ENCODE results near the gene MRPS21.

MRPS21 gene

GRCh38 chr1:150293433-150294253 is at the start of gene MRPS21:
MRPS21 (plus strand) TSS chr1:150293861; CDS start chr1:150294367, 506 bp downstream.
- DNase-seq = peak; percentile 92

DNA sequence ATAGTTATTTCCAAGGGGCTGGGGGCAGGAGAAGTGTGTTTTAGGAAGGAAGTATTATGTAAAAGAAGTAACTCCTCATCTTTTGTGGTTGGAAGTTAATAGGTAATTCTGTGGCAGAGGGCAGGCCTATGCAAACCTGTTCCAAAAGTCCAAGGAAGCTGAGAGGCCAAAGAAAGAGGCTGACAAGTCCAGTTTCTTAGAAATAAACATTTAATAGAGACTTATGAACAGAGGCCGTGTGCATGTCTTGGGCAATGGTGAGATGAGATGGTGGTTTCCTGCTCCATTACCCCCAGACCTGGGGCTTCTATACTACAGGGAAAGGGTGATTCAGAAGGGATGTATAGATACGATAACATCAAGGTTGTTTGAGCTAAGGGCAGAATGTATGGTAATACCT is 43.7 kb upstream of the MRPS21 start:
- DNase-seq = no peak

DNA sequence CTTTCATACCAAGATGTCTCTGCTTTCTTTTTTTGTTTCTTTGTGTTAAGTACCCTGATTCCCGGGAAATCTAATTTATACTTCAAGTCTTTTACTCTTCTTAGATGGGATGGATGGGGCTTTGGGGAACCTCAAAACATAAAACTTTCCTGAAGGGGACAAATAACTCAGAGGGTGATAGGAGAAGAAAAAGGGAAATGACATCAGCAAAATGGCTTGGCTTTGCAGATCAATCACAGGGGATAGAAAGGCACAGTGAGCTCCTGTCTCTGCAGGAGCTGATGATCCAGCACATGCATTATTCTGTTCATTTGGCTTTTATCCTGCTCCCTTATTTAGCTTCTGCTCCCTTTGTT is 37.5 kb upstream of the MRPS21 start:
- no peak for DNase-seq

- DNase-seq = no peak
These were observed 36.9 kb upstream of the MRPS21 start for GRCh38 chr1:150256554-150257341.

DNA sequence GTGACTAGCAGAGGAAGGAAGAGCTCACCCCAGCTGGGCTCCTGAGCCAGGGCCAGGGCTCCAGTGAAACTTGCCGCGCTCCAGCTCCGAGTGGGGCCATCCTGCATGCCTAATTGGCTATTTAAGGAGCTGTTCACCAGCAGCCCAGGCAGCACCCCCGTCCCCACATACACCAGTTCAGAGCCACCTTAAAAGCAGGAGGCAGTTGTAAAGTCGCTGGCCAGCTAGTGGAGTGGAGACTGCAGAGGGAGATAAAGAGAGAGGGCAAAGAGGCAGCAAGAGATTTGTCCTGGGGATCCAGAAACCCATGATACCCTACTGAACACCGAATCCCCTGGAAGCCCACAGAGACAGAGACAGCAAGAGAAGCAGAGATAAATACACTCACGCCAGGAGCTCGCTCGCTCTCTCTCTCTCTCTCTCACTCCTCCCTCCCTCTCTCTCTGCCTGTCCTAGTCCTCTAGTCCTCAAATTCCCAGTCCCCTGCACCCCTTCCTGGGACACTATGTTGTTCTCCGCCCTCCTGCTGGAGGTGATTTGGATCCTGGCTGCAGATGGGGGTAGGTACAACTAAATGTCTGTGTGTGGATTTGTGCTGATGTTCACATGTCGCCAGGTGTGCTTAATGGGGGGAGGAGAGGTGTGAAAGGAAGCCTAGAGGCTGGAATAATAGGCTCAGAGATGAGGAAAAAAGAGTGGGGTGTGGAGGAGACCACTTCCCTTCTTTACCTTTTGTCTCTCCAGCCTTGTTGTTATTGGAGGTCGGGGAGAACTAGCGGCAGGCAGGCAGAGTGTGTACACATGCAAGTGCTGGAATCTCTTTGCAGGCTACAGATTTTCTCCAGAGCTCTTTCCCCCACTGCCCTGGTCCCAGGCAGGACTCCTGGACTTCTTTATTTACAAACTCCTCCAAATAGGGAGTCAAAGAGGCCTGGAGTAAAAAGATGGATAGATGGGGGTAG is 35.8 kb upstream of the MRPS21 start, which contains the start of gene CA14:
CA14 (plus strand) TSS at position 151 of the 962 bp plus-strand sequence; CDS start at position 506, 355 bp downstream.
- DNase-seq = no peak

- DNase-seq = no peak
These were observed 34.4 kb upstream of the MRPS21 start for GRCh38 chr1:150259217-150259616.

DNA sequence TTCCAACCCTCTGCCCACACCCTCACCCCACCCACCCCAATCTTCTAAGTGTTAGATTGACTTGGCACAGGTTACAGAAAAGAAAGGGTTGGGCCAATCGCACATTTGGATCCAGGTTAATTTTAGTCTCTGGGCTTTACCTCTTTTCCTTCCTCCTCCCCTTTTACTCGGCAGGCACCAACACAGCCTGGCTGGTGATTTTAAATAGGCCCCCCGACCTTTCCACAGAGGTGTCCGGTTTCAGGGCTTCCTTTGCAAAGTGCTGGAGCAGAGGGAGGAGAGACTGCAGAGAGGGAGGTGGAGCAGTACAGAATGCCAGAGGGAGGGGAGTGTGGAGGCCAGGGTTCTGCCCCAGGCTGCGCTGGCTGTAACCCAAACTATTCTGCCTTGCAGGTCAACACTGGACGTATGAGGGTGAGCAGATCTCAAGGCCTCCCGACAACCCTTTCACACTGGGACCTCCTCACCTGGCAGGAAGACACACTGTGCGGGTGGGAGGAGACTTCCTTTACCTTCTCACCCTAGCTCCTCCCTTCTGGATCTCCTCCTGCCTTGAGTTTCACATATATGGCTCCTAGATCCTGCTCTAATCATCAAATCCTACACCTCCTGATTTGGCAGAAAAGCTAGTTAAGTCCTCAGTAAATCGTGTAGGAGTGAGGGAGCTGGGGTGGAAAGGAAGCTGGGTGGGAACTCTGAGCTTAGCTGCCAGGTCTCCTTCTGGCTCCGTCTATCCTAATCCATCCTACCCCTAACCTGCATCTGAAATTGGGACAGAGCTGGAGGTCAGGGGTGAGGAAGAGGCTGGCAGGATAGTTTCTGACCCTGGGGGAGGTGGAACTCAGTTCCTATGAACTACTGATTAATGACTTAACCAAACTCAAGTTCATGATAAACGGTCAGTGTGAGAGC is 33.6 kb upstream of the MRPS21 start:
- DNase-seq = no peak

DNA sequence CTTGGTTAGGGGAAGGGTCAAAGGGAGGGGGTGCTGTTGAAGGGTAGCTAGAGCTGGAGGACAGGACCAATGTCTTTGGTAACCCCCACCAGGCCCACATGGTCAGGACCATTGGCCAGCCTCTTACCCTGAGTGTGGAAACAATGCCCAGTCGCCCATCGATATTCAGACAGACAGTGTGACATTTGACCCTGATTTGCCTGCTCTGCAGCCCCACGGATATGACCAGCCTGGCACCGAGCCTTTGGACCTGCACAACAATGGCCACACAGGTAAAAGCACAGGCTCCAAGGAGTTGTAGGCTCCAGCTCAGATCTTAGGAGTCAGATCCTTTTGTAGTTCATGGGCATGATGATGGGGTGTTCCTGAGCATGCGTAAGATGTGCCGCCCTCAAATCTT is 32.3 kb upstream of the MRPS21 start:
- no peak for DNase-seq

GRCh38 chr1:150262388-150263320 is 31.0 kb upstream of the MRPS21 start:
- DNase-seq = no peak

DNA sequence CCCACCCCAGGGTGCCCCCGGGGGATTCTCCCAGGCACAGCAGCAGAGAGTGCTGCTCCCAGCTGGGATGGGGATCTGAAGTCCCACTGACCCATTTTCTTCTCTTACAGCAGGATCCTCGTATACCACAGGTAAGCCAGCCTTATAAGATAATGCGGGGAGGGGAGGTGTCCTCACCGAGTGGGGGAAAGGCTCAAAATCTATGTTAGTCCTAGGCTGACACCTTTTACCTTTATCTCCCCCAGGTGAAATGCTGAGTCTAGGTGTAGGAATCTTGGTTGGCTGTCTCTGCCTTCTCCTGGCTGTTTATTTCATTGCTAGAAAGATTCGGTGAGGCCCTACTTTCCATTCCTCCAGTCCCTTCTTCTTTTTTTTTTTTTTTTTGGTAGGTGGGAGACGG is 30.1 kb upstream of the MRPS21 start:
- no peak for DNase-seq

DNA sequence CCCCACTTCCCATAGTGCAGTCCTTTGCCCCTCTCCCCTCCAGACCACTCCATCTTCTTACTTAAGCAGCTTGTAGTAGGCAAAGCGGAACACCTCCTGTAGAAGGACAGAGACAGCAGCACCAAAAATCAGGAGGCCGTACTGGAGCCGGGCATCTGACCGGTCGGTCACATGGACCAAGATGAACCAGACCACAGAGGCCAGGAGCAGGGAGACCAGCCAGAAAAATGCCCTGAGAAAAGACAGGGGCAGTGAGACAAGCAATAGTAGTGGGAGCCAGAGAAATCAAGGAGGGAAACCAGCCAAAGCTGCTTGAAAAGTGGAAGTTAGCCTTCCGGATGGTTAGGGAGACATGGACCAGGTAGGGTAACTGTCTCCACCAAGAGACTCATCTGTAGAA is 25.8 kb upstream of the MRPS21 start:
- DNase-seq = no peak

GRCh38 chr1:150268340-150268704 is 25.3 kb upstream of the MRPS21 start:
- DNase-seq = peak; percentile 45

GRCh38 chr1:150268705-150269403 is 24.8 kb upstream of the MRPS21 start, which contains the start of gene APH1A:
APH1A (minus strand) TSS chr1:150269016; CDS start chr1:150268810, 206 bp downstream.
- peak; percentile 97 for DNase-seq

DNA sequence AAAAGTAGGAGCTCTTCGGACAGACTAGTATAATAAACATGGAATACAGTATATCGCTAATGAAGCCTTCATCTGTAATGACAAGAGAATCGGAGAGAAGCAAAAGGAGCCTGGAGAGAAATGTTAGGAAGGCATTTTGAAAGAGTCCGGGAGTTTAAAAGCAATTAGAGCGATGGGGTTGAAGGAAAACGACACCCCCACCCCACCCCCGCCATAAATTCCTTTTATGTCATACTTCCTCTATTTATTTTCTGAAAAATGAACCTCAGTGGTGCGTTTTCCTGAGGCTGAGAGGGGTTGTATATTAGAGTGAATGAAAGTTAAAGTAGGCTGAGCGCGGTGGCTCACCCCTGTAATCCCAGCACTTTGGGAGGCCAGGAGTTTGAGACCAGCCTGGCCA is 24.2 kb upstream of the MRPS21 start:
- DNase-seq = no peak

DNA sequence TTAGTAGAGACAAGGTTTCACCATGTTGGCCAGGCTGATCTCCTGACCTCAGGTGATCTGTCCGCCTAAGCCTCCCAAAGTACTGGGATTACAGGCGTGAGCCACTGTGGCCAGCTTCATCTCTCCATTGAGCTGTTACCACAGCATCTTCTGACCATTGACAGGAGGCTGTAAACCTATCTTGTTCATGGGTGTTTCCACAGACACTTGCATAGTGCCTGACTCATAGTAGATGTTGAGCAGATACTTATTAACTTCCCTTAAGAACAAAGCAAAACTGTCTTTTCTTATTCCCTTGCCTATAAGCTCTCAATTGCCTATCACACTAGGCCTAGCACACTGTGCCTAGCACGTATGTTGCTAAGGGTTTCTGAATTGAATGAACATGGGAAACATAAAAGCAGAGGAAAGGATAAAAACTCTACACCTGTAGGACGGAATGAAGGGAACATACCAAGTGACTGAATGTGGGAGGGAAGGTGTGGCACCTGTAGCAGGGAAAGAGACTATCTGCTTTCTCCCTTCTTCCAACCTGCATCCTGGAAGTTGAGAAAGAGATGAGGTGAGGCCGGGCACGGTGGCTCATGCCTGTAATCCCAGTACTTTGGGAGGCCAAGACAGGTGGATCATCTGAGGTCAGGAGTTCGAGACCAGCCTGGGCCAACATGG is 22.2 kb upstream of the MRPS21 start:
- no peak for DNase-seq

DNA sequence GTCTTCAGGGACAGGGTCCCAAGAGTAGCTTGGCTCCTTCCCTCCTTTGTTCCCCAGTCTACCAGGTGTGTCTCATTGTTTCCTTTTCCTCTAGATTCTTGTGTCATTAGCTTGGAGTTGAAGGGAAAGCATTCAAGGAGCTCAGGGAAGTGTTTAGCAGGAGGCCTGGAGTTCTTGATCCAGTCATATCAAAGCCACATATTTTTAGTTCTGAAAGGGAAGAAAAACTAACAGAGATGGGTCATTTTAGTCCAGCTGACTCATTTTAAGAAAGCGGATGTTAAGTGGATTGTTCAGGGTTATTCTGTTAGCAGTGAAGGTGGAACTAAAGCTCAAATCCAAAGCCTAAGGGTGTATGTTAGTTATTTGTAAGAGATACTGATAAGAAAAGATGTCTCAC is 20.4 kb upstream of the MRPS21 start:
- DNase-seq = no peak

DNA sequence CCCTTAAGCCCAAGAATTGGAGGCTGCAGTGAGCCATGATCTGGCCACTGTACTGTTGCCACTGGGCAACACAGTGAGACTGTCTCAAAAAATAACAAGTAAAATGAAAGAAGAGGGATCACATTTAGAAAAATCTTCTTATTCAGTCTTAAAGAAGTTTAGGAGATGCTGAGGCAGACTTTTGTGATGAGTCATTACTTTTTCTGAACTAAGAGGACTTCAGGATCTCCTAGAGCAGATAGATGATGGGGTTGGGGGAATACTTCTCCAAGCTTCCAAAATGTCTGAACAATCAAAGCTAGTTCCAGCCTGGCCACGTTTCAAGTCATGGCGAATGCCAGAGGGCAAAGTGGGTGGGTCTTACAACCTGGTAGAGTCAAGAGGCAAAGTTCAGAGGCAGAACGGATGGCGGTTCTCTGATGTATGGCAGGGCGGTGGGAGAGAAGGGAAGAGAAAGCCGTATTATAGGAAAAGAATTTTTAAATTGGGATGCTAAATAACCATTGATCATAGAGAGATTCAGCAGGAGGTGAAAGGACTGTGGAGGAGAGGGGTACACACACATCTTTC is 13.4 kb upstream of the MRPS21 start:
- no peak for DNase-seq

GRCh38 chr1:150281221-150281757 is 12.4 kb upstream of the MRPS21 start:
- peak; percentile 71 for DNase-seq

Data from stimulated activated CD4-positive, alpha-beta T cell treated with anti-CD3 and anti-CD28 coated beads, Interleukin-15, amount 100 ng/mL, for 24 hours (primary cell).